Heart left ventricle (tissue), 16 donors: Measurements from ENCODE around the gene ZNF860. TPM values are rescaled to one million over a fixed set of nuclear protein-coding genes. Genes with fewer than 3 reads are reported as not detected.
A peak's percentile ranks its signal among the peaks of the same experiment; 100 is the strongest.

Source experiments
- ATAC-seq, 4 donors: fragments of 200-7000 bp; cut with Tn5 transposase; one replicate each; pipeline ENCODE4 v1.9.1; 2020 to 2022; ENCODE audit warnings: moderate library complexity in 4 of 4, mild to moderate bottlenecking in 3 of 4, moderate number of reproducible peaks in 1 of 4
- DNase-seq, 5 donors: peaks; one replicate each; pipeline ENCODE4 v3.0.0-alpha.2; 2020
- H3K27ac ChIP-seq, 12 donors: fragments of 200-600 bp; sonication (generic) in 4 of 12; one replicate each; pipeline versions ENCODE4 v1.5.0 to v1.8.0; 2016 to 2022; ENCODE audit warnings: mild to moderate bottlenecking in 2 of 12
- H3K27me3 ChIP-seq, 9 donors: fragments of 200-600 bp; sonication (generic) in 2 of 9; one replicate each; pipeline versions ENCODE4 v1.5.1 to v1.8.0; 2016 to 2022; ENCODE audit warnings: mild to moderate bottlenecking in 3 of 9
- H3K36me3 ChIP-seq, 9 donors: fragments of 200-600 bp; sonication (generic) in 2 of 9; one replicate each; pipeline versions ENCODE4 v1.5.0 to v1.8.0; 2018 to 2022; ENCODE audit warnings: mild to moderate bottlenecking in 2 of 9
- H3K4me1 ChIP-seq, 12 donors: fragments of 200-600 bp; sonication (generic) in 4 of 12; one replicate each; pipeline versions ENCODE4 v1.5.0 to v1.8.0; 2016 to 2022; ENCODE audit warnings: mild to moderate bottlenecking in 3 of 12
- H3K4me3 ChIP-seq, 12 donors: fragments of 200-600 bp; sonication (generic) in 4 of 12; one replicate each; pipeline versions ENCODE4 v1.5.0 to v1.8.0; 2017 to 2022; ENCODE audit warnings: mild to moderate bottlenecking in 9 of 12, moderate library complexity in 4 of 12
- H3K9me3 ChIP-seq, 12 donors: fragments of 200-600 bp; sonication (generic) in 4 of 12; one replicate each; pipeline versions ENCODE4 v1.5.0 to v1.8.0; 2016 to 2022; ENCODE audit warnings: mild to moderate bottlenecking in 1 of 12
- POLR2A ChIP-seq, 2 donors: fragments of 450-650 bp; IDR thresholded peaks; one replicate each; pipeline ENCODE4 v1.6.1; 2017; ENCODE audit warnings: antibody characterized with exemption in 2 of 2, mild to moderate bottlenecking in 2 of 2, moderate library complexity in 2 of 2
- WGBS, 4 donors: extraction: QIAGEN DNeasy Blood & Tissue Kit in 2 of 4; methylation state at CpG; one replicate each; pipeline versions ENCODE4 v1.1.5 to v1.1.7; 2013 to 2018; 5-methylcytosine and 5-hydroxymethylcytosine counted together
- intact Hi-C, 10 donors: fragments of 100-400 bp; cut with DNase I; formaldehyde crosslinking; loops; one replicate each; pipeline versions ENCODE4 v1.11.1 to v1.14.2; 2022
- polyA plus RNA-seq, 2 donors: library from polyadenylated mRNA; stranded (reverse); fragments of 200-250 nt; gene quantifications; one replicate each; pipeline ENCODE4 v1.2.3, GENCODE V29; 2013
- total RNA-seq, 9 donors: library from RNA; depleted of rRNA in 2 of 9; stranded (reverse); fragments of >200 nt in 2 of 9; fragmentation: NEBNext Ultra II Directional in 3 of 9; extraction: Animal tissue kit (Norgen Biotek cat#: 25700) in 3 of 9; gene quantifications; one replicate each; pipeline versions ENCODE4 v1.1.0 to v1.2.4, GENCODE V29; 2016 to 2023
- TF ChIP-seq, protein P1 (sequence below), 12 donors: fragments of 200-600 bp; sonication (generic) in 4 of 12; IDR thresholded peaks; one replicate each; pipeline versions ENCODE4 v1.5.0 to v1.8.0; 2018 to 2022; ENCODE audit warnings: antibody characterized with exemption in 12 of 12, mild to moderate bottlenecking in 5 of 12
- donor health status: ischemic (EF 13 %, LVEDD 7.1; RV severe dilation, severe dysfunction).
- donor health status: healthy with polysubstance abuse.
- donor health status: DM: no; HTN: yes; CAD: no.
- donor health status: DM: no; HTN: no; CAD: no.
- donor health status: ischemic (EF 25% LVEDD 6.9; RV normal size, moderate dysfunction).
- donor health status: ischemic (EF 25% LVEDD 5.7; RV mildly dilated, moderate dysfunction).
- donor health status: healthy.
- donor health status: DM: yes; HTN: yes; CAD: no.
- donor health status: ischemic (EF 35%, LVEDD 5.7; RV mildly dilated, moderate dysfunction).
- donor health status: nonischemic (EF 11% LVEDD 7.7; RV severe dilation, severe dysfunction).
- donor health status: DM: yes; HTN: yes; CAD: no.
- donor health status: PGD.
- donor health status: ischemic (EF 29% LVEDD 5.4; RV normal size, mild dysfunction).
- donor health status: nonischemic (EF 23%, LVEDD 6.1; RV moderate dilation, normal function).

The ZNF860 gene
- total and polyA plus RNA-seq, 11 donors = 0.08 to 0.53 (median 0.14) TPM; not detected in 4

DNA sequence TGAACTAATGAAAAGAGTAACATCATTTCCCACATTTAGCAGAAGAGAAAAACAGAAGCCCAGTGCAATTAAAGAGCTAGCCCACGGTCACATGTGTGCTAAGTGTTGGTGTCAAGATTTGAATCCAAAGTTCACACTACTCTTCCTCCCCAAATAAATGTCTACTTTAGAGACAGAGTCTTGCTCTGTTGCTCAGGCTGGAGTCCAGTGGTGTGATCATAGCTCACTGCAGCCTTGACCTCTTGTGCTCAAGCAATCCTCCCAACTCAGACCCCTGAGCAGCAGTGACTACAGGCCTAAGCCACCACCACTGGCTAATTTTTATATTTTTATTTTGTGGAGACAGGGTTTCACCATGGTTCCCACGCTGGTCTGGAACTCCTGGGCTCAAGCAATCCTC lies 5.2 kb upstream of the ZNF860 start:
- intact Hi-C loops = no loop called here
- WGBS, 4 donors = 75 to 89% (median 78%) methylated on average over 2 of the region's 2 CpGs
- TF ChIP-seq, protein P1, sequence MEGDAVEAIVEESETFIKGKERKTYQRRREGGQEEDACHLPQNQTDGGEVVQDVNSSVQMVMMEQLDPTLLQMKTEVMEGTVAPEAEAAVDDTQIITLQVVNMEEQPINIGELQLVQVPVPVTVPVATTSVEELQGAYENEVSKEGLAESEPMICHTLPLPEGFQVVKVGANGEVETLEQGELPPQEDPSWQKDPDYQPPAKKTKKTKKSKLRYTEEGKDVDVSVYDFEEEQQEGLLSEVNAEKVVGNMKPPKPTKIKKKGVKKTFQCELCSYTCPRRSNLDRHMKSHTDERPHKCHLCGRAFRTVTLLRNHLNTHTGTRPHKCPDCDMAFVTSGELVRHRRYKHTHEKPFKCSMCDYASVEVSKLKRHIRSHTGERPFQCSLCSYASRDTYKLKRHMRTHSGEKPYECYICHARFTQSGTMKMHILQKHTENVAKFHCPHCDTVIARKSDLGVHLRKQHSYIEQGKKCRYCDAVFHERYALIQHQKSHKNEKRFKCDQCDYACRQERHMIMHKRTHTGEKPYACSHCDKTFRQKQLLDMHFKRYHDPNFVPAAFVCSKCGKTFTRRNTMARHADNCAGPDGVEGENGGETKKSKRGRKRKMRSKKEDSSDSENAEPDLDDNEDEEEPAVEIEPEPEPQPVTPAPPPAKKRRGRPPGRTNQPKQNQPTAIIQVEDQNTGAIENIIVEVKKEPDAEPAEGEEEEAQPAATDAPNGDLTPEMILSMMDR (IDR thresholded peaks at IDR 0.05) = no peak
- no peak for TF ChIP-seq POLR2A (IDR thresholded peaks at IDR 0.05)
- H3K36me3 ChIP-seq = no peaks in the 10 kb centered on the region
- H3K27ac ChIP-seq = no peak overlapping the region
- no peaks in the 10 kb centered on the region for H3K9me3 ChIP-seq
- ATAC-seq (no peak), DNase-seq (no peak)
- peaks cover 0 to 21% (median 15%) of the 10 kb centered on the region in 12 donors for H3K4me1 ChIP-seq
- peaks cover 0 to 9% (median 0%) of the 10 kb centered on the region in 9 donors for H3K27me3 ChIP-seq
- no peak overlapping the region for H3K4me3 ChIP-seq

GRCh38 chr3:31977736-31978135 lies 3.8 kb upstream of the ZNF860 start:
- 81 to 91% (median 88%) methylated on average over 2 of the region's 2 CpGs for WGBS, 4 donors
- H3K27me3 ChIP-seq = peaks cover 0 to 16% (median 0%) of the 10 kb centered on the region in 9 donors
- H3K4me1 ChIP-seq = peaks cover 0 to 28% (median 17%) of the 10 kb centered on the region in 12 donors
- no peaks in the 10 kb centered on the region for H3K9me3 ChIP-seq
- H3K36me3 ChIP-seq = no peaks in the 10 kb centered on the region
- H3K27ac ChIP-seq = no peak overlapping the region
- H3K4me3 ChIP-seq = no peak overlapping the region
- TF ChIP-seq POLR2A (IDR thresholded peaks at IDR 0.05) = no peak
- TF ChIP-seq, protein P1 (IDR thresholded peaks at IDR 0.05) = no peak
- intact Hi-C loops = no loop called here
- ATAC-seq (no peak), DNase-seq (no peak)

DNA sequence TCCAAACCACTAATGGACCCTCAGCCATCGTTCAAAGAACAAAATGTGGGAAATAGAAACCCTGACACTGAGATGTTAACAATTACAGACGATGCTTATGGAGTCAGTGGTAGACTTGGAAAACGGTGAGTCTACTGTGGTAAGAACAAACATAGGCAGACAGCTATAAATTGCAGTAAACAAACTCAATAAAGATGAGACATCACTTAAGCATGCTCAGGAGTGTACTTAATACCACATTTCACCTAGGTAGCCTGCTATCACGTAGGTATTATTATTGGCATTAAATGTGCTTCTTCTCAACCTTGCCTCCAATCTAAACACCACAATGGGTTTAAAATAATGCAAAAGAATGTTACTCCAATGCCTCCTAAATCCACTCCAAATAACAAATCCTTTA lies 3.0 kb upstream of the ZNF860 start:
- H3K4me1 ChIP-seq = peaks cover 0 to 28% (median 14%) of the 10 kb centered on the region in 12 donors
- ATAC-seq = no peak
- DNase-seq = no peak
- H3K9me3 ChIP-seq = no peaks in the 10 kb centered on the region
- H3K27ac ChIP-seq = no peak overlapping the region
- peaks cover 0 to 16% (median 0%) of the 10 kb centered on the region in 9 donors for H3K27me3 ChIP-seq
- WGBS, 4 donors = 93 to 98% (median 96%) methylated on average over 4 of the region's 4 CpGs
- no peak overlapping the region for H3K4me3 ChIP-seq
- intact Hi-C loops = no loop called here
- TF ChIP-seq, protein P1 (IDR thresholded peaks at IDR 0.05) = no peak
- TF ChIP-seq POLR2A (IDR thresholded peaks at IDR 0.05) = no peak
- H3K36me3 ChIP-seq = no peaks in the 10 kb centered on the region

DNA sequence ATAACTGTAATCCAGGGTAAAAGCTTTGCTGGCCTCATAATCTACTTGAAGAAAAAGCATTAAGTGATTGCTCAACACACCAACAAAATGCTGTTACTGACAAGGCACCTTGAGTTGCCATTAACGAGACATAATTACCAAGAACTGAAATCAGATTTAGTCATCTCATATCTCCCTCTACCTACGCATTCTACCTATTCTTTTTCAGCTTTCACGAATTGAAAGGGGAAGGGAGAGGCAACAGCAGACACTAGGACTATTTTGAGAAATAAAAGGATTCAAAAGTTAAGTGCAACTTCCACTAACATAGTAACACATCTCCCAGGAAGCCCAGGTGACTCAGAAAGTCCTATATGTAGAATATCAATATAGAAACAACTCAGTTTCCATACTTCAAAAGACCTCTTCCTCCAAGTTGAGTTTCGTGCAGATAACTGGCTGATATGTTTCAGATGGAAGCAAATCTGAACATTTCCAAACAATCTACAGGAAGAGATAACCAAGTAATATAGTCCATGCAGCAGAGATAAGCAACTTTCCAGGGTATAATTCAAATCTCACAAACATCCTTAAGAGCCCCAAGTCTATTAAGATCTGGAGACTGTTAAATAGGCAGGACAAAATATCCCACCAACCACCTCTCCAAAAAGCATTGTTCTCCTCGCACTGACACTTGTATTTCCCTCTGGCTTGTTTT lies 2.4 kb upstream of the ZNF860 start:
- Histone ChIP-seq H3K27me3 (peaks cover 0 to 16% (median 0%) of the 10 kb centered on the region in 9 donors), H3K27ac (no peak overlapping the region), H3K4me3 (peak overlapping the region in 2 of 12 donors; percentile 76 to 82), H3K9me3 (no peaks in the 10 kb centered on the region), H3K4me1 (peaks cover 0 to 28% (median 13%) of the 10 kb centered on the region in 12 donors), H3K36me3 (no peaks in the 10 kb centered on the region)
- ATAC-seq (no peak), DNase-seq (no peak)
- no peak for TF ChIP-seq POLR2A (IDR thresholded peaks at IDR 0.05)
- TF ChIP-seq, protein P1 (IDR thresholded peaks at IDR 0.05) = no peak
- WGBS, 4 donors = 72 to 78% (median 76%) methylated on average over 5 of the region's 5 CpGs
- intact Hi-C loops = no loop called here
